Nephron progenitor cell (in vitro differentiated cells): ENCODE data around the gene NTMT1.

Experiments
- DNase-seq: peaks from one replicate; pipeline ENCODE4 v3.0.0; 2021
- H3K27ac Mint-ChIP-seq: 2 replicates; pipeline ENCODE4 v1.8.0; 2021; ENCODE audit warnings: mild to moderate bottlenecking, moderate library complexity, mixed read lengths
- H3K27me3 Mint-ChIP-seq: 2 replicates; pipeline ENCODE4 v1.8.0; 2021; ENCODE audit warnings: mild to moderate bottlenecking, low read depth, mixed read lengths; ENCODE audit not compliant: poor library complexity
- H3K36me3 Mint-ChIP-seq: 2 replicates; pipeline ENCODE4 v1.8.0; 2021; ENCODE audit warnings: low read depth, mixed read lengths
- H3K4me1 Mint-ChIP-seq: 2 replicates; pipeline ENCODE4 v1.8.0; 2021; ENCODE audit warnings: mixed read lengths
- H3K4me3 Mint-ChIP-seq: 2 replicates; pipeline ENCODE4 v1.8.0; 2021; ENCODE audit warnings: mild to moderate bottlenecking, moderate library complexity, mixed read lengths
- H3K9me3 Mint-ChIP-seq: 2 replicates; pipeline ENCODE4 v1.8.0; 2021; ENCODE audit warnings: mild to moderate bottlenecking, moderate library complexity, mixed read lengths
- CTCF ChIP-seq: fragments of 200-600 bp; sonication (generic); IDR thresholded peaks from 2 replicates; pipeline ENCODE4 v1.5.0; 2021; ENCODE audit warnings: antibody characterized with exemption

Gene NTMT1

GRCh38 chr9:129595903-129596540, 29.9 kb upstream of the NTMT1 start:
- DNase-seq = no peak
- H3K4me1 Mint-ChIP-seq = peaks cover 83% of the 10 kb centered on the region
- H3K27me3 Mint-ChIP-seq = peaks cover 2% of the 10 kb centered on the region
- H3K27ac Mint-ChIP-seq = peak overlapping the region; percentile 49
- H3K4me3 Mint-ChIP-seq = peak overlapping the region; percentile 81
- no peaks in the 10 kb centered on the region for H3K36me3 Mint-ChIP-seq
- no peak for TF ChIP-seq CTCF
- H3K9me3 Mint-ChIP-seq = no peaks in the 10 kb centered on the region

GRCh38 chr9:129596541-129597331, 29.2 kb upstream of the NTMT1 start:
- H3K4me1 Mint-ChIP-seq = peaks cover 77% of the 10 kb centered on the region
- peaks cover 2% of the 10 kb centered on the region for H3K27me3 Mint-ChIP-seq
- H3K27ac Mint-ChIP-seq = peak overlapping the region; percentile 59

GRCh38 chr9:129597355-129598088, 28.4 kb upstream of the NTMT1 start:
- Mint-ChIP-seq H3K4me3 (peak overlapping the region; percentile 62), H3K4me1 (peaks cover 74% of the 10 kb centered on the region), H3K27ac (peak overlapping the region; percentile 85), H3K36me3 (no peaks in the 10 kb centered on the region), H3K27me3 (peaks cover 2% of the 10 kb centered on the region), H3K9me3 (no peaks in the 10 kb centered on the region)
- peak; percentile 84 for DNase-seq
- no peak for TF ChIP-seq CTCF

More at GRCh38 chr9:129596541-129597331, 29.2 kb upstream of the NTMT1 start:
- no peak for TF ChIP-seq CTCF
- DNase-seq = peak; percentile 73
- peak overlapping the region; percentile 81 for H3K4me3 Mint-ChIP-seq
- no peaks in the 10 kb centered on the region for H3K9me3 Mint-ChIP-seq
- H3K36me3 Mint-ChIP-seq = no peaks in the 10 kb centered on the region

GRCh38 chr9:129598089-129598596, 27.8 kb upstream of the NTMT1 start:
- peak overlapping the region; percentile 85 for H3K27ac Mint-ChIP-seq
- no peaks in the 10 kb centered on the region for H3K27me3 Mint-ChIP-seq
- H3K4me3 Mint-ChIP-seq = peak overlapping the region; percentile 62
- H3K4me1 Mint-ChIP-seq = peaks cover 74% of the 10 kb centered on the region
- no peaks in the 10 kb centered on the region for H3K9me3 Mint-ChIP-seq
- no peak for TF ChIP-seq CTCF
- DNase-seq = no peak
- no peaks in the 10 kb centered on the region for H3K36me3 Mint-ChIP-seq

- Mint-ChIP-seq H3K27ac (no peak overlapping the region), H3K4me1 (peaks cover 65% of the 10 kb centered on the region), H3K9me3 (no peaks in the 10 kb centered on the region), H3K4me3 (no peak overlapping the region), H3K36me3 (no peaks in the 10 kb centered on the region), H3K27me3 (peaks cover 2% of the 10 kb centered on the region)
- no peak for TF ChIP-seq CTCF
- no peak for DNase-seq
Measured at GRCh38 chr9:129601082-129601674, 24.8 kb upstream of the NTMT1 start.
